Mucosa of descending colon (tissue), 3 donors: Measurements from ENCODE around the gene COX6A1. TPM values are rescaled to one million over a fixed set of nuclear protein-coding genes. Genes with fewer than 3 reads are reported as not detected.

Source experiments
- ATAC-seq: fragments of 200-7000 bp; cut with Tn5 transposase; one replicate; pipeline ENCODE4 v1.9.1; 2020; ENCODE audit warnings: mild to moderate bottlenecking, moderate library complexity
- DNase-seq, 3 donors: peaks; one replicate each; pipeline ENCODE4 v3.0.0-alpha.2; 2020
- H3K36me3 ChIP-seq: fragments of 200-600 bp; one replicate; pipeline ENCODE4 v1.8.0; 2021; ENCODE audit warnings: low read depth, mild to moderate bottlenecking
- H3K4me1 ChIP-seq: fragments of 200-600 bp; one replicate; pipeline ENCODE4 v1.8.0; 2021; ENCODE audit warnings: low read depth, mild to moderate bottlenecking
- H3K4me3 ChIP-seq: fragments of 200-600 bp; one replicate; pipeline ENCODE4 v1.8.0; 2021; ENCODE audit warnings: mild to moderate bottlenecking
- H3K9me3 ChIP-seq: fragments of 200-600 bp; one replicate; pipeline ENCODE4 v1.8.0; 2021; ENCODE audit warnings: mild to moderate bottlenecking
- CTCF ChIP-seq: fragments of 200-600 bp; IDR thresholded peaks from one replicate; pipeline ENCODE4 v1.8.0; 2022; ENCODE audit warnings: antibody characterized with exemption, mild to moderate bottlenecking
- intact Hi-C, 2 donors: fragments of 100-400 bp; cut with DNase I in 1 of 2; cut with micrococcal nuclease in 1 of 2; formaldehyde crosslinking; loops; one replicate each; pipeline versions ENCODE4 v1.11.0 to v1.11.1; 2022; cut with DNase I, micrococcal nuclease
- total RNA-seq, 3 donors: library from RNA; stranded (reverse); fragmentation: NEBNext Ultra II Directional in 2 of 3; extraction: Animal tissue kit (Norgen Biotek cat#: 25700) in 2 of 3; gene quantifications; one replicate each; pipeline versions ENCODE4 v1.2.1 to v1.2.4, GENCODE V29; 2021 to 2023
- donor health status: DM: no; HTN: no; CAD: no; lungs with moderate emphysema.
- donor health status: DM: no; HTN: no; CAD: no.
- donor health status: DM: no; HTN: yes; CAD: no.

COX6A1 gene
- total RNA-seq, 3 donors from 2014 or later: 509 to 899 (median 865) TPM

GRCh38 chr12:120416490-120417216 is 21.3 kb upstream of the COX6A1 start:
- Histone ChIP-seq H3K9me3 (no peaks in the 10 kb centered on the region), H3K36me3 (no peaks in the 10 kb centered on the region), H3K4me1 (no peaks in the 10 kb centered on the region), H3K4me3 (no peak overlapping the region)
- intact Hi-C loops: no loop called here
- TF ChIP-seq CTCF: no peak
- ATAC-seq: no peak
- DNase-seq: no peak

DNA sequence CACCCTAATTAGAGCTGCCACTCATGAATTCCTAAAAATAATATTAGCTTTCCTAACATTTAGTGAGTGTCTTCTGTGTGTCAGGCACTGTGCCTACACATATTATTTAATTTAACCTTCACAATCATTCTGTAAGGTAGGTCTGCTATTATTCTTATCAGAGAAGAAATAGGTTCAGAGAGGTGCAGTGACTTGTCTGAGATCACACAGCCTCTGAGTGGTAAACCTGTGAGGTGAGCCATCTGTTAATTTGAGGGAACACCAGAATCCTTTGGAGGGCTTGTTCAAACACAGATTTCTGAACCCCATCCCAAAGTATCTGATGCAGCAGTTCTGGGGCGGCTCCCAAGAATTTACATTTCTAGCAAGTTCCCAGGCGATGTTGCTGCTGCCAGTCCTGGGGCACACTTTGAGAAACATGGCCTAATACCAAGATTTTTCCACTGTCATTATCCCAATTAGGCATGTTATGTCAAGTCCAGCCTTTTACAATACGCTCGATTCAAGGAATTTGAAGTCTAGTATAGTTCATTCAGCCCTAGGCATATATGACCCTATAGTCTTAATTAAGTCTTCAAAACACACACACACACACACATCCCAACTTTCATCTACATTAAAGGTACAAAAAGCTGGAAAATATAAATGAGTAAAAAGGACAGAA is 19.9 kb upstream of the COX6A1 start:
- no peak for DNase-seq
- intact Hi-C loops: no loop called here
- no peak for ATAC-seq
- H3K9me3 ChIP-seq: no peaks in the 10 kb centered on the region
- H3K4me3 ChIP-seq: no peak overlapping the region
- H3K36me3 ChIP-seq: no peaks in the 10 kb centered on the region
- no peaks in the 10 kb centered on the region for H3K4me1 ChIP-seq
- TF ChIP-seq CTCF: no peak

GRCh38 chr12:120421701-120422100 is 16.2 kb upstream of the COX6A1 start:
- TF ChIP-seq CTCF: no peak
- ATAC-seq: no peak
- Histone ChIP-seq H3K4me3 (no peak overlapping the region), H3K9me3 (no peaks in the 10 kb centered on the region), H3K4me1 (no peaks in the 10 kb centered on the region), H3K36me3 (no peaks in the 10 kb centered on the region)
- intact Hi-C loops: no loop called here
- no peak for DNase-seq

DNA sequence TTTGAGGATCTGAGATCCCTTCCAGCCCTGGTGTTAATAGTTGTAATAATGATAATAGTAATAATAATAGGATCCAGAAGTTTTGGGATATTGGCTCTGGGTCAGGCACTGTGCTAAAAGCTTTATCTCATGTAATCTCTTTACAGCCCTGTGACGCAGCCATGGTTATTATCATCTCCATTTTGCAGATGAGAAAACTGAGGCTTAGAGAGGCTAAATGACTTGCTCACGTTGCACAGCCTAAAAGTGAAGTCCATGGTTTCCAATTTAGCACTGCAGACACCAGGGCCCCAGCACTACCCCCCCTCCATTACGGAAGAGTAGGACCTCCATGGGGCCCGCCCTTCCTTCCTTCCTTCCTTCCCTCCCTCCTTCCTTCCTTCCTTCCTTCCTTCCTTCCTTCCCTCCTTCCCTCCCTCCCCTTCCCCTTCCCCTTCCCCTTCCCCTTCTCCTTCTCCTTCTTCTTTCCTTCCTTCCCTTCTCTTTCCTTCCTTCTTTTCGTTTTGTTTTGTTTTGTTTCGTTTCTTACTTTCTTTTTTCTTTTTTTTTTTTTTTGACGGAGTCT is 14.9 kb upstream of the COX6A1 start:
- no peak for DNase-seq
- intact Hi-C loops: no loop called here
- Histone ChIP-seq H3K36me3 (no peaks in the 10 kb centered on the region), H3K4me3 (no peak overlapping the region), H3K9me3 (no peaks in the 10 kb centered on the region), H3K4me1 (no peaks in the 10 kb centered on the region)
- TF ChIP-seq CTCF: no peak
- ATAC-seq: no peak

DNA sequence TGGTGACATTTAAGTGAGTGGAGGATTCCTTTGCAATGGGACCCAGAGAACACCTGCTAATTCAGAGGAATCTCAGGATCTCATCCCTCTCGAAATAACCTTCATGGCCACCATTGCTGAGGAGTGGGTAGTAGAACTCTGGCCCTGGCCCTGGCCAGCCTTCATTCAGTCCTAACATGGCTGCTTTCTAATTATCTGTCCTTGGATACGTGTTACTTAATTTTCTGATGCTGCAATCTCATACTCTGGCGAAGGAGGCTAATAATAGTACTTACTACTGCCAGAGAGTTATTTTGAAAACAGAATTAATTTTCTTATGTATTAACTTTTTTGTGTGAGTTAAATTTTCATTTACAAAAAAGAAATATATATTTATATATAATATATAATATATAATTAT is 12.1 kb upstream of the COX6A1 start:
- H3K4me3 ChIP-seq: no peak overlapping the region
- H3K36me3 ChIP-seq: no peaks in the 10 kb centered on the region
- DNase-seq: no peak
- intact Hi-C loops: no loop called here
- no peak for ATAC-seq
- peaks cover 8% of the 10 kb centered on the region for H3K4me1 ChIP-seq
- H3K9me3 ChIP-seq: no peaks in the 10 kb centered on the region
- TF ChIP-seq CTCF: no peak
